ENCODE measurements around the gene LRGUK. TPM values are rescaled to one million over a fixed set of nuclear protein-coding genes. Genes with fewer than 3 reads are reported as not detected.
"Not testable (repeated sequence)": the region's sequence is repeated elsewhere in the genome, so short reads cannot be mapped to it uniquely, and the experiment has no call there.

Gene LRGUK
- total RNA-seq, 2 donors from 2014 or later, result 0.30 to 0.42 TPM

DNA sequence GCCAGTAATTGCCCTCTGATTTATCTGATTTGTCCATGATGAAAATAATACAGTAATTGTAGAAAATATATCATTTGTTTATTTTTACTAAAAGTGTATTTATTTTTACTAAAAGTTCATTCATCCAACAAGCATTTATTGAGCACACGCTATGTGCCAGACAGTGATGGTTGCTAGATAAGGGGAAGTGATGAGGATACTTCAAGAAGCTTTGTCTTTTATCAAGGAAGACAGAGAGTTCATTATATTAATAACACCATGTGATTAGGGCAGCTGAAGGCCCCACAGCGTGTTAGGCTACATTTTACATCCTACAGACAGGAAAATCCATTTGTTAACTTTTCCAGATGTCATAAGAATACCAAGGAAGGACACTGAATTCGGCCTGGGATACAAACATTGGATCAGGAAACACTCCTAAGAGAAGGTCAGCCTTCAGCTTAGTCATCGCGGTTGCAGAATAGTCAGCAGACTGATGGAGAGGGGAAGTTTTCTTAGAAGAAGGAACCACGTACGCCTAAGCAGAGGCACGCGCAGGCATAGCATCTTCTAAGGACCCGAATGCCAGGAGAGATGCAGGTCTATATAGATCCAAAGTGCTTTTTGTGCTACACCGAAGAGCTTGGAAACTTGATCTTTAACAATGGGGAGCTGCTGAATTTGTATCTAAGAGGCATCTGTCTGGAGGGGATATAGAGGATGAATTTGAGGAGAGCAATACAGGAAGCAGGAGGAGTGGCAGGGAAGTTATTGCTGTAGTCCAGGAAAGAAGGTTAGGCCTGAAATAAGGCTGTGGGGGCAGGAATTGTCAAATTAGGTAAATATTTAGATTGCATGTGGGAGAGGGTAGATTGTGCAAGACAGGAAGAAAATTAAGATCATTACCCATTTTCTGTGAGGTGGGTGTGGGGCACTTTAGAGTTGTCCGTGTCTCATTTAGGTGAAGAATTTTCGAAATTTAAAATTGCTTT lies 85.7 kb downstream of the LRGUK start:
- Mint-ChIP-seq H3K36me3 (ENCODE audit: low read depth) (no peaks in the 10 kb centered on the region), H3K27ac (no peak overlapping the region), H3K4me1 (no peaks in the 10 kb centered on the region), H3K4me3 (no peak overlapping the region), H3K9me3 (no peaks in the 10 kb centered on the region), H3K27me3 (peaks cover 8% of the 10 kb centered on the region)
- no peak for ATAC-seq (replicated peaks)

DNA sequence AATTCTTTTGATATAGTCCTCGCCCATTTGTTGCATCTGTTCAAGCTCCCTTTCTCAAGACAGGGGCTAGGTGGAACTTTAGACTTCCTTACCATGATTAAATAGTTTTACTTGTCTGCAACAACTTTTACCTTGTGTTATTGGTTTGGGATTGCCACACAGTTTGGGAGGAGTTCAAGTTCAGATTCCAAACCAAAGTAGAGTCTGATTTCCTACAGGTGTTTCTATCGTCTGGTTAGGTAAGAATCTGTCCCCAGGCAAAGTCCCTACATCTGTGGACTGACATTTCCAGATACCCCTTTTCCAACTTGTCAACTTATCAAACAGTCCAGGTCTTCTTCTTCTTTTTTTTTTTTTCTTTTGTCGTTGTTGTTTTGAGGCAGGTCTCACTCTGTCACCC lies 93.1 kb downstream of the LRGUK start:
- Mint-ChIP-seq H3K4me3 (no peak overlapping the region), H3K27ac (no peak overlapping the region), H3K27me3 (peaks cover 4% of the 10 kb centered on the region), H3K36me3 (ENCODE audit: low read depth) (no peaks in the 10 kb centered on the region), H3K9me3 (no peaks in the 10 kb centered on the region), H3K4me1 (no peaks in the 10 kb centered on the region)
- no peak for ATAC-seq (replicated peaks)

- peaks cover 13% of the 10 kb centered on the region for H3K27me3 Mint-ChIP-seq
- not testable (repeated sequence) for H3K4me1 Mint-ChIP-seq; H3K27ac Mint-ChIP-seq; H3K4me3 Mint-ChIP-seq; ATAC-seq (replicated peaks); H3K36me3 Mint-ChIP-seq (ENCODE audit: low read depth)
- peaks cover 18% of the 10 kb centered on the region for H3K9me3 Mint-ChIP-seq
These were observed 104.2 kb downstream of the LRGUK start for GRCh38 chr7:134231296-134231695.

DNA sequence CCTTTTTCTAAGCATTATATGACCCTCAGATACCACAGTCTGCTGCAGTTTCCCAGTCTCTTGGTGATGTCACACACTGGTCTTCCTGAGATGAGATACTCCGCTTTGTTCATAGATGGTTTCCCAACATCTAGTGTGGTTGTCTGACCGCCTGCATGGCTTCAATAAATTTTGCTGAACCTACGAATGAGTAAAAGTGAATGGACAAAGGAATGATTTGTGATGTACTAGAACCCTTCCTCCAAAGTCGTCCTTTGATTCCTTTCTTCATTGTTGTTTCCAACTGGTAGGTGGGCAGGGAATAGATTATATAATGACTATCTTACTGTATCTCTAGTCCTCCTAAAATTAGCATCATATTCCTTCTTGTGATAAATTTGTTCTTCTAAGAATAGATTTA lies 107.1 kb downstream of the LRGUK start:
- Mint-ChIP-seq H3K9me3 (peaks cover 19% of the 10 kb centered on the region), H3K4me3 (no peak overlapping the region), H3K27ac (no peak overlapping the region), H3K4me1 (no peaks in the 10 kb centered on the region), H3K36me3 (ENCODE audit: low read depth) (no peaks in the 10 kb centered on the region), H3K27me3 (peaks cover 22% of the 10 kb centered on the region)
- no peak for ATAC-seq (replicated peaks)

DNA sequence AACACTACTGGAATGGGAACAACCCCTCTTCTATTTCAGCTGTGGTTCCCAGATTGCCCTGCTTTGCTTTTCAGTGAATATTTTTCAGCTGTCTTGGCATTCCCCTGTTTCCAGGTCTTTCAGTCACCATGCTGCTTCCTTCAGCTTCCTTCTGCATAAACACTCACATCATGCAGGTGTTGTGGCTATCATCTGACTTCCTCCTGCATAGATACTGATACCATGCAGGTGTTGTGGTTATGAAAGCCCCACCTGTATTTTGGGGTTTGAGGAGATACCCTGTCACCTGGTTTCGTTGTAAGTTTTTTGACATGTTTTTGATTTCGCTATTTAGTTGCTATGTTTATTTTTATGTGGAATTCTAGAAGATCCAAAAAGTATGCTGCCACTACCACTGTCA lies 118.1 kb downstream of the LRGUK start:
- Mint-ChIP-seq H3K4me1 (no peaks in the 10 kb centered on the region), H3K27me3 (peaks cover 11% of the 10 kb centered on the region), H3K4me3 (no peak overlapping the region), H3K27ac (no peak overlapping the region), H3K9me3 (no peaks in the 10 kb centered on the region), H3K36me3 (ENCODE audit: low read depth) (no peaks in the 10 kb centered on the region)
- no peak for ATAC-seq (replicated peaks)

DNA sequence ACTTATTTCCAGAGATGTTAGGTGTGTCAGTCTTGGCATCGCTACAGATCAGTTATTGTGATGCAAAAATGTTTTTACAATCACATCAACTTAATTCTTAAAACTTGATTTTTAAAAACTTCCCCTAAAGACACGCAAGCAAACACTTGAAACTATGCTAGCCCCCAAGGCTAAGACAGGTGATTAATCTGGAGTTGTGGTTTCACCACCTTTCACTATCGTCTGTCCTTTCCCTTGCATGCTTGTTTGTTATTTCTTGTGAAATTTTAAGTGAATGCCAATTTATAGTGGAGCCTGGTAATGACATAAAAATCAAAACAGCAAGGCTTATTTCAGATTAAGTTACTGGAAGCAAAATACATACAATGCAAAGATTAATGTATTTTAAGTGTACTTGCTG lies 119.2 kb downstream of the LRGUK start:
- no peak overlapping the region for H3K27ac Mint-ChIP-seq
- H3K27me3 Mint-ChIP-seq, result peaks cover 11% of the 10 kb centered on the region
- H3K9me3 Mint-ChIP-seq, result no peaks in the 10 kb centered on the region
- H3K4me1 Mint-ChIP-seq, result no peaks in the 10 kb centered on the region
- ATAC-seq (replicated peaks), result no peak
- H3K36me3 Mint-ChIP-seq (ENCODE audit: low read depth), result no peaks in the 10 kb centered on the region
- no peak overlapping the region for H3K4me3 Mint-ChIP-seq

DNA sequence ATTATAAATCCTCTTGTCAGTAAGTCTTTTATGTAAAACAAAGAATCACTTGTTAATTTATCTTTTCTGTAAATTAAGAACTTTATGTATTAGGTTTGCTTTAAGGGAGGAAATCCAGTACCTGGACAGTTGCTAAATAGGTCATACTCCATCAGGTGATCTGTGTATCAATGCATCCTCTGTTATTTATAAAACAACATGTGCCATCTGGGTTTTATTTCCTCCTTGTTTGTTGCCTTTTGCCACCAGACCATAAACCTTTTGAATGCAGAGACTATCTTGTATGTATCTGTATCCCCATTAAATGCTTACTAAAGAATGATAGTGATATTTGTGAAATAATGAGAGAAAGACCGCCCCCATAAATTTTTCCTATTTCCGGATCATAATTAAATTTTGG lies 119.6 kb downstream of the LRGUK start:
- Mint-ChIP-seq H3K36me3 (ENCODE audit: low read depth) (no peaks in the 10 kb centered on the region), H3K4me1 (no peaks in the 10 kb centered on the region), H3K9me3 (no peaks in the 10 kb centered on the region), H3K4me3 (no peak overlapping the region), H3K27ac (no peak overlapping the region), H3K27me3 (peaks cover 11% of the 10 kb centered on the region)
- ATAC-seq (replicated peaks), result no peak

GRCh38 chr7:134248196-134248595 lies 121.1 kb downstream of the LRGUK start:
- H3K9me3 Mint-ChIP-seq, result no peaks in the 10 kb centered on the region
- no peak for ATAC-seq (replicated peaks)
- no peaks in the 10 kb centered on the region for H3K4me1 Mint-ChIP-seq
- H3K36me3 Mint-ChIP-seq (ENCODE audit: low read depth), result no peaks in the 10 kb centered on the region
- H3K27ac Mint-ChIP-seq, result no peak overlapping the region
- peaks cover 11% of the 10 kb centered on the region for H3K27me3 Mint-ChIP-seq
- H3K4me3 Mint-ChIP-seq, result no peak overlapping the region

GRCh38 chr7:134254311-134254710 lies 127.2 kb downstream of the LRGUK start:
- no peak overlapping the region for H3K27ac Mint-ChIP-seq
- H3K27me3 Mint-ChIP-seq, result peaks cover 5% of the 10 kb centered on the region
- no peaks in the 10 kb centered on the region for H3K4me1 Mint-ChIP-seq
- ATAC-seq (replicated peaks), result no peak
- no peaks in the 10 kb centered on the region for H3K36me3 Mint-ChIP-seq (ENCODE audit: low read depth)
- H3K9me3 Mint-ChIP-seq, result no peaks in the 10 kb centered on the region
- no peak overlapping the region for H3K4me3 Mint-ChIP-seq

DNA sequence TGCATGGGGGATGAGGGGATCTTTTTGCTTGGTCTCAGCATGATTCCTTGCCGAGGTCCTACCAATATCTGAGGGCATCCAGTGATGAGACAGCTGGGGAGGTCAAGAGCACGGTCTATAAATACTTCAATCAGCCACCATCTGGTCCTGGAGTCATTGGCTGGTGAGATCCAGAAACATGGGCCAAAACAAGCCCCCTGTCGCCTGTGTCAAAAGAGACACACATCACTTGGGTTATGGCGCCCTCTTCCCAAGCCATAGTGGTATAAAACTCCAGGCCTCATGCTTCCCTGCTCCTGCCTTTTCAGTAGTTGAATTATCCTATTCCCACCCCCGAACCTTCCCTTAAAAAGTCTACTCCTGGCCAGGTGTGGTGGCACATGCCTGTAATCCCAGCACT lies 128.7 kb downstream of the LRGUK start:
- Mint-ChIP-seq H3K4me3 (no peak overlapping the region), H3K4me1 (no peaks in the 10 kb centered on the region), H3K36me3 (ENCODE audit: low read depth) (no peaks in the 10 kb centered on the region), H3K9me3 (no peaks in the 10 kb centered on the region), H3K27ac (no peak overlapping the region), H3K27me3 (no peaks in the 10 kb centered on the region)
- ATAC-seq (replicated peaks), result no peak

GRCh38 chr7:134262322-134262721 lies 135.2 kb downstream of the LRGUK start:
- Mint-ChIP-seq H3K27me3 (peaks cover 7% of the 10 kb centered on the region), H3K27ac (no peak overlapping the region), H3K9me3 (no peaks in the 10 kb centered on the region), H3K36me3 (ENCODE audit: low read depth) (no peaks in the 10 kb centered on the region), H3K4me3 (no peak overlapping the region), H3K4me1 (no peaks in the 10 kb centered on the region)
- no peak for ATAC-seq (replicated peaks)

DNA sequence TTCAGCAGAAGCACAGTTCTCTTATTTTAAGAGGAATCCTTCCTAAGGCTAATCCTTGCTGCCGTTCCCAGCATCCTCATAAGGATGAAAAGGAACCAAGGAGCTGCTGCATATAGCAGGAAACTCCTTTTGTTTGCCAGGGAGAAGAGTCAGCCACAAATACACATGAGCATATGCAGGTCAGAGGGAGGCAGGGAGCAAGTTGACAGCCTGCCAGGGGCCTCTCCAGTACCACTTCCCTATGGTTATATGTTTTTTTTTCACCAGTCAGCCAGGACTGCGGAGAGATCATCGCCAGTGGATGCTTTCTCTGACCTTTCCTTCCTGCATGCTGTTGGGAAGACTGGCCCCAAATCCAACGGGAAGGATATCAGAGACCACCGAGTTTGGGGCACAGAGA lies 149.8 kb downstream of the LRGUK start:
- ATAC-seq (replicated peaks), result no peak
- peaks cover 21% of the 10 kb centered on the region for H3K27me3 Mint-ChIP-seq
- H3K9me3 Mint-ChIP-seq, result peaks cover under 1% of the 10 kb centered on the region
- no peak overlapping the region for H3K27ac Mint-ChIP-seq
- H3K36me3 Mint-ChIP-seq (ENCODE audit: low read depth), result no peaks in the 10 kb centered on the region
- no peak overlapping the region for H3K4me3 Mint-ChIP-seq
- no peaks in the 10 kb centered on the region for H3K4me1 Mint-ChIP-seq

- H3K27ac Mint-ChIP-seq, result no peak overlapping the region
- no peaks in the 10 kb centered on the region for H3K36me3 Mint-ChIP-seq (ENCODE audit: low read depth)
- H3K9me3 Mint-ChIP-seq, result no peaks in the 10 kb centered on the region
- peaks cover 23% of the 10 kb centered on the region for H3K27me3 Mint-ChIP-seq
- H3K4me1 Mint-ChIP-seq, result no peaks in the 10 kb centered on the region
- H3K4me3 Mint-ChIP-seq, result no peak overlapping the region
- ATAC-seq (replicated peaks), result no peak
These were observed 151.5 kb downstream of the LRGUK start for GRCh38 chr7:134278502-134279153.

DNA sequence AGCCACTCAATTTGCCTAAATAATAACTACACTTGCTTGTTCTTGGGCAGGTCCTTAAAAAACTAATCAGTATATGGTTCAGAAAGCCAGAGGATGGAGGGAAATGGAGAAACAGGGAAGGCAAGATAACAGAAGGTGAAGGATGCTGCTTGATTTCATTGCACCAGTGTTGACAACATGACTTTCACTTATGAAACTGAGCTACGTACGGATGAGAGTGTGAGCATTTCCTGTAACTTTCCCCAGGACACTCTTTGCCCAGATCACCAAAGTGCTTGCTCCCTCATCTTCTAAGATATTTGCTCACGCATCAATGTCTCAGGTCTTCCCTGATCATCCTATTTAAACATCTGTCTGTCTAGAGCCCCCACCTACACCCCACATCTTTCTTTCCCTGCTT lies 152.2 kb downstream of the LRGUK start:
- no peak overlapping the region for H3K27ac Mint-ChIP-seq

DNA sequence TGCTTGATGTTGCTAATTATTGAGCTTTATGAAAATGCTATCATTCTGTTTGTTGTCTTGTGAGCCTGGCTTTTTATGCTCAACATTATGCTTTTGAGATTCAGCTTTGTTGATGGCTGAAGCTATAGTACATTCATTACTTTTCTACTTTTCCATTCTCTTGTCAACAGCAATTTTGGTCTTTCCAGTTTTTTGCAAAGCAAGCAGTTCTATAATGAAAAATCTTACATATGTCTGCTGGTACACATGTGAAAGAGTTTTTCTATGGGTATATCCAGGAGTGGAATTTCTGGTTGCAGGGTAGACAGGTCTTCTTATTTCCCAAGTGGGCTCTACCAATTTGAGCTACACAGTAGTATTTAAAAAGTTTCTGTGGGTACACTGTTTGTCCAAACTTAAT lies 152.8 kb downstream of the LRGUK start:
- no peaks in the 10 kb centered on the region for H3K36me3 Mint-ChIP-seq (ENCODE audit: low read depth)
- H3K4me3 Mint-ChIP-seq, result no peak overlapping the region
- no peaks in the 10 kb centered on the region for H3K4me1 Mint-ChIP-seq
- peaks cover 3% of the 10 kb centered on the region for H3K9me3 Mint-ChIP-seq
- ATAC-seq (replicated peaks), result no peak
- H3K27me3 Mint-ChIP-seq, result peaks cover 27% of the 10 kb centered on the region
- H3K27ac Mint-ChIP-seq, result no peak overlapping the region

More for the DNA sequence above, 152.2 kb downstream of the LRGUK start:
- no peaks in the 10 kb centered on the region for H3K4me1 Mint-ChIP-seq
- no peak overlapping the region for H3K4me3 Mint-ChIP-seq
- no peaks in the 10 kb centered on the region for H3K36me3 Mint-ChIP-seq (ENCODE audit: low read depth)
- H3K27me3 Mint-ChIP-seq, result peaks cover 27% of the 10 kb centered on the region
- ATAC-seq (replicated peaks), result no peak
- peaks cover 3% of the 10 kb centered on the region for H3K9me3 Mint-ChIP-seq
